H9 (cell line): ENCODE results near the gene MSI2. TPM values are rescaled to one million over a fixed set of nuclear protein-coding genes. Genes with fewer than 3 reads are reported as not detected.

Experiments
- DNase-seq: peaks from one replicate; pipeline ENCODE4 v3.0.0-alpha.2; 2017
- H2AFZ ChIP-seq: one replicate; pipeline ENCODE4 v1.6.1; 2013; ENCODE audit warnings: mild to moderate bottlenecking, low read length, control low read depth, moderate library complexity
- H2AK5ac ChIP-seq: 2 replicates; pipeline ENCODE4 v1.6.1; 2013; ENCODE audit warnings: low read length, control low read depth, mixed read lengths; ENCODE audit not compliant: insufficient read length
- H2BK120ac ChIP-seq: one replicate; pipeline ENCODE4 v1.6.1; 2013; ENCODE audit warnings: low read depth, mild to moderate bottlenecking, low read length, control low read depth, inconsistent platforms; ENCODE audit not compliant: poor library complexity, severe bottlenecking
- H2BK12ac ChIP-seq: 2 replicates; pipeline ENCODE4 v1.6.1; 2013; ENCODE audit warnings: low read length, control low read depth, mixed read lengths, low read depth; ENCODE audit not compliant: insufficient read length
- H2BK15ac ChIP-seq: 2 replicates; pipeline ENCODE4 v1.6.1; 2013; ENCODE audit warnings: low read depth, low read length, control low read depth
- H2BK20ac ChIP-seq: one replicate; pipeline ENCODE4 v1.6.1; 2013; ENCODE audit warnings: low read depth, mild to moderate bottlenecking, low read length, control low read depth, inconsistent platforms; ENCODE audit not compliant: poor library complexity, severe bottlenecking
- H2BK5ac ChIP-seq: 2 replicates; pipeline ENCODE4 v1.6.1; 2013; ENCODE audit warnings: low read length, control low read depth, mixed read lengths; ENCODE audit not compliant: insufficient read length
- H3K14ac ChIP-seq: 2 replicates; pipeline ENCODE4 v1.6.1; 2013; ENCODE audit warnings: low read length, control low read depth; ENCODE audit not compliant: insufficient read depth
- H3K18ac ChIP-seq: 2 replicates; pipeline ENCODE4 v1.6.1; 2013; ENCODE audit warnings: low read depth, mild to moderate bottlenecking, mixed read lengths, low read length, control low read depth; ENCODE audit not compliant: insufficient read length
- H3K23ac ChIP-seq: 2 replicates; pipeline ENCODE4 v1.6.1; 2013; ENCODE audit warnings: low read length, control low read depth, mixed read lengths, low read depth; ENCODE audit not compliant: insufficient read length
- H3K23me2 ChIP-seq: 2 replicates; pipeline ENCODE4 v1.6.1; 2013; ENCODE audit warnings: low read depth, mild to moderate bottlenecking, mixed read lengths, low read length, control low read depth; ENCODE audit not compliant: insufficient read length, poor library complexity, severe bottlenecking
- H3K27ac ChIP-seq: 2 replicates; pipeline ENCODE4 v1.5.1; 2013; ENCODE audit warnings: low read length, control low read depth, mixed read lengths, low read depth; ENCODE audit not compliant: insufficient read length
- H3K27me3 ChIP-seq: 2 replicates; pipeline ENCODE4 v1.6.1; 2013; ENCODE audit warnings: low read length, control low read depth, inconsistent platforms; ENCODE audit not compliant: insufficient read depth
- H3K4ac ChIP-seq: 2 replicates; pipeline ENCODE4 v1.6.1; 2013; ENCODE audit warnings: low read depth, mild to moderate bottlenecking, control low read depth, inconsistent platforms, low read length, moderate library complexity
- H3K4me1 ChIP-seq: 2 replicates; pipeline ENCODE4 v1.6.1; 2013; ENCODE audit warnings: low read length, control low read depth, inconsistent platforms; ENCODE audit not compliant: insufficient read depth
- H3K4me2 ChIP-seq: 2 replicates; pipeline ENCODE4 v1.6.1; 2013; ENCODE audit warnings: low read length, control low read depth, mixed read lengths; ENCODE audit not compliant: insufficient read length, insufficient read depth
- H3K56ac ChIP-seq: 2 replicates; pipeline ENCODE4 v1.6.1; 2013; ENCODE audit warnings: low read depth, mild to moderate bottlenecking, mixed read lengths, low read length, control low read depth; ENCODE audit not compliant: insufficient read length
- H3K79me1 ChIP-seq: 2 replicates; pipeline ENCODE4 v1.6.1; 2013; ENCODE audit warnings: low read depth, mild to moderate bottlenecking, moderate library complexity, low read length, control low read depth, inconsistent platforms; ENCODE audit not compliant: insufficient read depth, poor library complexity, severe bottlenecking
- H3K79me2 ChIP-seq: 2 replicates; pipeline ENCODE4 v1.6.1; 2013; ENCODE audit warnings: low read length, control low read depth, inconsistent platforms; ENCODE audit not compliant: insufficient read depth
- H3K9ac ChIP-seq: 2 replicates; pipeline ENCODE4 v1.6.1; 2013; ENCODE audit warnings: low read length, control low read depth, mixed read lengths; ENCODE audit not compliant: insufficient read length; ENCODE audit errors: extremely low read depth
- H3K9me3 ChIP-seq: one replicate; pipeline ENCODE4 v1.6.1; 2013; ENCODE audit warnings: low read depth, low read length, inconsistent platforms; ENCODE audit not compliant: control insufficient read depth
- H3T11ph ChIP-seq: one replicate; pipeline ENCODE4 v1.6.1; 2013; ENCODE audit warnings: mild to moderate bottlenecking, low read length, control low read depth, inconsistent platforms
- H4K20me1 ChIP-seq: one replicate; pipeline ENCODE4 v1.6.1; 2013; ENCODE audit not compliant: control insufficient read depth, insufficient read length, insufficient read depth
- H4K5ac ChIP-seq: 2 replicates; pipeline ENCODE4 v1.6.1; 2013; ENCODE audit warnings: low read depth, mild to moderate bottlenecking, mixed read lengths, low read length, control low read depth; ENCODE audit not compliant: insufficient read length
- H4K8ac ChIP-seq: replicated peaks from 2 replicates; pipeline ENCODE4 v1.6.1; 2013; ENCODE audit warnings: low read length, control low read depth, mixed read lengths, low read depth; ENCODE audit not compliant: insufficient read length
- H4K91ac ChIP-seq: 2 replicates; pipeline ENCODE4 v1.6.1; 2013; ENCODE audit warnings: low read depth, mild to moderate bottlenecking, moderate library complexity, mixed read lengths, low read length, control low read depth; ENCODE audit not compliant: insufficient read length
- H3K27ac Mint-ChIP-seq, 3 experiments: 2 replicates in 2 of 3; 3 replicates in 1 of 3; pipeline ENCODE4 v1.8.0; 2020 to 2021; ENCODE audit warnings: mixed read lengths in 3 of 3, mild to moderate bottlenecking in 1 of 3, moderate library complexity in 1 of 3
- H3K27me3 Mint-ChIP-seq: 2 replicates; pipeline ENCODE4 v1.8.0; 2021; ENCODE audit warnings: low read depth, mild to moderate bottlenecking, moderate library complexity, mixed read lengths
- H3K36me3 Mint-ChIP-seq, 3 experiments: 2 replicates in 2 of 3; 3 replicates in 1 of 3; pipeline ENCODE4 v1.8.0; 2020 to 2021; ENCODE audit warnings: low read depth in 3 of 3, mixed read lengths in 3 of 3; ENCODE audit not compliant: insufficient read depth in 1 of 3
- H3K4me1 Mint-ChIP-seq, 2 experiments: 2 replicates each; pipeline ENCODE4 v1.8.0; 2020; ENCODE audit warnings: mixed read lengths in 2 of 2
- H3K4me3 Mint-ChIP-seq, 2 experiments: 2 replicates in 1 of 2; 3 replicates in 1 of 2; pipeline ENCODE4 v1.8.0; 2020 to 2021; ENCODE audit warnings: mild to moderate bottlenecking in 2 of 2, mixed read lengths in 2 of 2, moderate library complexity in 1 of 2
- H3K9me3 Mint-ChIP-seq, 2 experiments: 2 replicates in 1 of 2; 3 replicates in 1 of 2; pipeline ENCODE4 v1.8.0; 2020; ENCODE audit warnings: mild to moderate bottlenecking in 2 of 2, mixed read lengths in 2 of 2, moderate library complexity in 1 of 2
- WGBS: extraction: QIAGEN DNeasy Blood & Tissue Kit; methylation state at CpG from one replicate; pipeline ENCODE4 v1.1.7; 2013; ENCODE audit warnings: missing lambda C conversion rate, low lambda C conversion rate, mixed read lengths; ENCODE audit not compliant: insufficient read length; ENCODE audit errors: extremely low coverage; 5-methylcytosine and 5-hydroxymethylcytosine counted together
- total RNA-seq: library from RNA; stranded (reverse); gene quantifications from 2 replicates; pipeline ENCODE4 v1.2.1, GENCODE V29; 2021
- TF ChIP-seq, protein P1 (sequence below): fragments of 200-600 bp; sonication (generic); conservative IDR thresholded peaks from 3 replicates; pipeline ENCODE4 v1.8.0; 2021; ENCODE audit warnings: antibody characterized with exemption, mild to moderate bottlenecking

The MSI2 gene
- total RNA-seq, 1 experiment from 2014 or later = 98.5 TPM

DNA sequence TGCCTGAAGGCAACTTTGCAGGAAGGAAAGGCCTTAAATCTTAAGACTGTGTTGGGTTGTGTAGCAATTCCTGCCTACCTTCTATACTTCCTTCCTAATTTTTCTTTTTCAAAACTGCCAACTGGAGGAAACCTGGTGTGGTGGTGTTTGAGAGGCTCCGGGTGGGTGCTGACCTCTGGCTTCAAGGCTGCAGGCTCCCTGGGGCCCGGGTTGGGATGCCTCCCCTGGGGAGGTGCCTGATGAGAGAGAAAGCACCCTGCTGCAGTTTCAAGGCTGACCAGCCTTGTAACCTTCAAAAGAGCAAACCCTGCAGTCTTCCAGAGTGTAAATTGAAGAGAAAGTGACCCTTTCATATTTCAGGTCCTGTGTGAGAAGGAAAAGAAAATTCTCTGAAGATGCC is 55.9 kb downstream of the MSI2 start:
- no peak overlapping the region for H2BK5ac ChIP-seq
- peaks cover 3% of the 10 kb centered on the region for H3K23me2 ChIP-seq
- no peak overlapping the region for H3K4ac ChIP-seq
- no peak overlapping the region for H2BK12ac ChIP-seq
- no CpG with 5 or more reads among the region's 2 CpGs for WGBS
- H3K27me3 Mint-ChIP-seq = no peaks in the 10 kb centered on the region
- no peak for DNase-seq
- no peak overlapping the region for H4K91ac ChIP-seq
- TF ChIP-seq, protein P1, sequence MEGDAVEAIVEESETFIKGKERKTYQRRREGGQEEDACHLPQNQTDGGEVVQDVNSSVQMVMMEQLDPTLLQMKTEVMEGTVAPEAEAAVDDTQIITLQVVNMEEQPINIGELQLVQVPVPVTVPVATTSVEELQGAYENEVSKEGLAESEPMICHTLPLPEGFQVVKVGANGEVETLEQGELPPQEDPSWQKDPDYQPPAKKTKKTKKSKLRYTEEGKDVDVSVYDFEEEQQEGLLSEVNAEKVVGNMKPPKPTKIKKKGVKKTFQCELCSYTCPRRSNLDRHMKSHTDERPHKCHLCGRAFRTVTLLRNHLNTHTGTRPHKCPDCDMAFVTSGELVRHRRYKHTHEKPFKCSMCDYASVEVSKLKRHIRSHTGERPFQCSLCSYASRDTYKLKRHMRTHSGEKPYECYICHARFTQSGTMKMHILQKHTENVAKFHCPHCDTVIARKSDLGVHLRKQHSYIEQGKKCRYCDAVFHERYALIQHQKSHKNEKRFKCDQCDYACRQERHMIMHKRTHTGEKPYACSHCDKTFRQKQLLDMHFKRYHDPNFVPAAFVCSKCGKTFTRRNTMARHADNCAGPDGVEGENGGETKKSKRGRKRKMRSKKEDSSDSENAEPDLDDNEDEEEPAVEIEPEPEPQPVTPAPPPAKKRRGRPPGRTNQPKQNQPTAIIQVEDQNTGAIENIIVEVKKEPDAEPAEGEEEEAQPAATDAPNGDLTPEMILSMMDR = no peak
- no peak overlapping the region for H3K4me3 Mint-ChIP-seq
- no peak overlapping the region for H3K18ac ChIP-seq
- no peak overlapping the region for H4K5ac ChIP-seq
- no peak overlapping the region for H3K9ac ChIP-seq
- H3K23ac ChIP-seq = no peak overlapping the region
- no peaks in the 10 kb centered on the region for H4K20me1 ChIP-seq
- no peaks in the 10 kb centered on the region for H3K9me3 ChIP-seq
- H3T11ph ChIP-seq = no peak overlapping the region
- H3K27me3 ChIP-seq = no peaks in the 10 kb centered on the region
- no peak overlapping the region for H2BK15ac ChIP-seq
- no peak overlapping the region for H2AK5ac ChIP-seq
- H3K4me2 ChIP-seq = no peak overlapping the region
- H3K79me2 ChIP-seq = no peaks in the 10 kb centered on the region
- peaks cover 66 to 77% of the 10 kb centered on the region in 2 experiments for H3K4me1 Mint-ChIP-seq
- H3K79me1 ChIP-seq = peaks cover 2% of the 10 kb centered on the region
- no peak overlapping the region for H2BK120ac ChIP-seq
- no peak overlapping the region for H3K27ac ChIP-seq
- no peak overlapping the region for H3K56ac ChIP-seq
- no peaks in the 10 kb centered on the region for H3K9me3 Mint-ChIP-seq
- no peak overlapping the region for H2BK20ac ChIP-seq
- H4K8ac ChIP-seq = no peak overlapping the region
- H2AFZ ChIP-seq = no peak overlapping the region
- no peak overlapping the region for H3K14ac ChIP-seq
- peaks cover 0 to 9% (median 2%) of the 10 kb centered on the region in 3 experiments; a peak in 5 of 7 replicates for H3K36me3 Mint-ChIP-seq
- H3K27ac Mint-ChIP-seq = peak overlapping the region in 2 of 3 experiments; percentile 46 to 96; a peak in 5 of 7 replicates
- H3K4me1 ChIP-seq = peaks cover 21% of the 10 kb centered on the region
